ENCODE results near the gene TMCO4.

The TMCO4 gene

GRCh38 chr1:19814244-19814661 is 14.5 kb upstream of the TMCO4 start:
- no peaks in the 10 kb centered on the region for H3K27me3 ChIP-seq (ENCODE audit: control insufficient read depth in 5 of 5, insufficient read depth in 4 of 5, low read length in 5 of 5)
- H3K4me3 ChIP-seq (ENCODE audit: low read depth in 1 of 5, low read length in 5 of 5) = no peak overlapping the region
- no peak overlapping the region for H3K9ac ChIP-seq (ENCODE audit: low read length in 5 of 5)
- peaks cover 0 to 47% (median 32%) of the 10 kb centered on the region in 5 donors for H3K4me1 ChIP-seq (ENCODE audit: control insufficient read depth in 5 of 5, insufficient read depth in 5 of 5, low read length in 5 of 5)
- H3K36me3 ChIP-seq (ENCODE audit: control insufficient read depth in 5 of 5, insufficient read depth in 5 of 5, low read length in 5 of 5) = no peaks in the 10 kb centered on the region
- peaks cover 0 to 2% (median 0%) of the 10 kb centered on the region in 5 donors for H3K9me3 ChIP-seq (ENCODE audit: control insufficient read depth in 5 of 5, low read length in 5 of 5)
- H3K27ac ChIP-seq (ENCODE audit: low read depth, low read length) = no peak overlapping the region

- Histone ChIP-seq H3K4me3 (ENCODE audit: low read depth in 1 of 5, low read length in 5 of 5) (no peak overlapping the region), H3K27ac (ENCODE audit: low read depth, low read length) (no peak overlapping the region), H3K9me3 (ENCODE audit: control insufficient read depth in 5 of 5, low read length in 5 of 5) (peaks cover 0 to 7% (median 0%) of the 10 kb centered on the region in 5 donors), H3K4me1 (ENCODE audit: control insufficient read depth in 5 of 5, insufficient read depth in 5 of 5, low read length in 5 of 5) (peaks cover 0 to 41% (median 28%) of the 10 kb centered on the region in 5 donors), H3K9ac (ENCODE audit: low read length in 5 of 5) (no peak overlapping the region), H3K36me3 (ENCODE audit: control insufficient read depth in 5 of 5, insufficient read depth in 5 of 5, low read length in 5 of 5) (no peaks in the 10 kb centered on the region), H3K27me3 (ENCODE audit: control insufficient read depth in 5 of 5, insufficient read depth in 4 of 5, low read length in 5 of 5) (no peaks in the 10 kb centered on the region)
These were observed 13.9 kb upstream of the TMCO4 start for GRCh38 chr1:19813643-19813960.

GRCh38 chr1:19812875-19813642 is 13.3 kb upstream of the TMCO4 start:
- Histone ChIP-seq H3K4me3 (ENCODE audit: low read depth in 1 of 5, low read length in 5 of 5) (no peak overlapping the region), H3K27me3 (ENCODE audit: control insufficient read depth in 5 of 5, insufficient read depth in 4 of 5, low read length in 5 of 5) (no peaks in the 10 kb centered on the region), H3K4me1 (ENCODE audit: control insufficient read depth in 5 of 5, insufficient read depth in 5 of 5, low read length in 5 of 5) (peaks cover 0 to 36% (median 28%) of the 10 kb centered on the region in 5 donors), H3K36me3 (ENCODE audit: control insufficient read depth in 5 of 5, insufficient read depth in 5 of 5, low read length in 5 of 5) (no peaks in the 10 kb centered on the region), H3K9ac (ENCODE audit: low read length in 5 of 5) (no peak overlapping the region), H3K27ac (ENCODE audit: low read depth, low read length) (no peak overlapping the region), H3K9me3 (ENCODE audit: control insufficient read depth in 5 of 5, low read length in 5 of 5) (peaks cover 0 to 7% (median 0%) of the 10 kb centered on the region in 5 donors)

- Histone ChIP-seq H3K36me3 (ENCODE audit: control insufficient read depth in 5 of 5, insufficient read depth in 5 of 5, low read length in 5 of 5) (no peaks in the 10 kb centered on the region), H3K4me3 (ENCODE audit: low read depth in 1 of 5, low read length in 5 of 5) (no peak overlapping the region), H3K27me3 (ENCODE audit: control insufficient read depth in 5 of 5, insufficient read depth in 4 of 5, low read length in 5 of 5) (no peaks in the 10 kb centered on the region), H3K9me3 (ENCODE audit: control insufficient read depth in 5 of 5, low read length in 5 of 5) (peaks cover 0 to 7% (median 0%) of the 10 kb centered on the region in 5 donors), H3K4me1 (ENCODE audit: control insufficient read depth in 5 of 5, insufficient read depth in 5 of 5, low read length in 5 of 5) (peaks cover 0 to 29% (median 28%) of the 10 kb centered on the region in 5 donors), H3K9ac (ENCODE audit: low read length in 5 of 5) (no peak overlapping the region), H3K27ac (ENCODE audit: low read depth, low read length) (no peak overlapping the region)
These were observed 11.6 kb upstream of the TMCO4 start for GRCh38 chr1:19811206-19811851.

DNA sequence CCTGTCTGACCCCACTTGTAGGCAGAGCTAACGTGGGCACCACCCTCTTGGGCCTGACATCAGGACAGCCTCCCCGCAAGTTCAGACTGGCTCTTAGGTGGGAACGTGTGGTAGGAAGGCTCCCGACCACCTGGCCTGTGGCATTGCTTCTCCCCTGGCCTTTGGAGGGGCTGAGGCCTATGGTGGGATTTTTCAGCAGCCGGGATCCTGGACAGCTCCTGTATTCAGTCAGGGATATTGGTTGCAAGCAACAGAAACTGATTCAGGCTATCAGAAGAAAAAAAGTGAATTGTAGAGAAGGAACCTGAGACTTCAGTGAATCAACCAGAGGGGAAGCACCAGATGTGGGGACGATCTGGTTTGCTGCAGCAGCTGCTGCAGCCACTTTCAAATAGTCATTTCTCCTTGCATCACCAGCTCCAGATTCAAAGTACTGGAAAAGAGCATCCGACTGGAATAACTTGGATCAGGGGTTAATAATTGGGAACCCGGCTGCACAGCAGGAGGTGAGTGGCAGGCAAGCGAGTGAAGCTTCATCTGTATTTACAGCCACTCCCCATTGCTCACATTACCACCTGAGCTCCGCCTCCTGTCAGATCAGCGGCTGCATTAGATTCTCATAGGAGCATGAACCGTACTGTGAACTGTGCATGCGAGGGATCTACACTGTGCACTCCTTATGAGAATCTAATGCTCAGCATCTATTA is 9.5 kb upstream of the TMCO4 start:
- Histone ChIP-seq H3K4me1 (ENCODE audit: control insufficient read depth in 5 of 5, insufficient read depth in 5 of 5, low read length in 5 of 5) (peaks cover under 1 to 32% (median 21%) of the 10 kb centered on the region in 5 donors), H3K9ac (ENCODE audit: low read length in 5 of 5) (no peak overlapping the region), H3K27me3 (ENCODE audit: control insufficient read depth in 5 of 5, insufficient read depth in 4 of 5, low read length in 5 of 5) (no peaks in the 10 kb centered on the region), H3K27ac (ENCODE audit: low read depth, low read length) (no peak overlapping the region), H3K36me3 (ENCODE audit: control insufficient read depth in 5 of 5, insufficient read depth in 5 of 5, low read length in 5 of 5) (no peaks in the 10 kb centered on the region), H3K9me3 (ENCODE audit: control insufficient read depth in 5 of 5, low read length in 5 of 5) (peaks cover 0 to 7% (median 0%) of the 10 kb centered on the region in 5 donors), H3K4me3 (ENCODE audit: low read depth in 1 of 5, low read length in 5 of 5) (no peak overlapping the region)

GRCh38 chr1:19808351-19808750 is 8.6 kb upstream of the TMCO4 start:
- H3K4me1 ChIP-seq (ENCODE audit: control insufficient read depth in 5 of 5, insufficient read depth in 5 of 5, low read length in 5 of 5) = peaks cover 2 to 23% (median 12%) of the 10 kb centered on the region in 5 donors
- peaks cover 0 to 7% (median 0%) of the 10 kb centered on the region in 5 donors for H3K9me3 ChIP-seq (ENCODE audit: control insufficient read depth in 5 of 5, low read length in 5 of 5)
- no peak overlapping the region for H3K27ac ChIP-seq (ENCODE audit: low read depth, low read length)
- H3K36me3 ChIP-seq (ENCODE audit: control insufficient read depth in 5 of 5, insufficient read depth in 5 of 5, low read length in 5 of 5) = no peaks in the 10 kb centered on the region
- H3K27me3 ChIP-seq (ENCODE audit: control insufficient read depth in 5 of 5, insufficient read depth in 4 of 5, low read length in 5 of 5) = no peaks in the 10 kb centered on the region
- no peak overlapping the region for H3K9ac ChIP-seq (ENCODE audit: low read length in 5 of 5)
- H3K4me3 ChIP-seq (ENCODE audit: low read depth in 1 of 5, low read length in 5 of 5) = no peak overlapping the region

DNA sequence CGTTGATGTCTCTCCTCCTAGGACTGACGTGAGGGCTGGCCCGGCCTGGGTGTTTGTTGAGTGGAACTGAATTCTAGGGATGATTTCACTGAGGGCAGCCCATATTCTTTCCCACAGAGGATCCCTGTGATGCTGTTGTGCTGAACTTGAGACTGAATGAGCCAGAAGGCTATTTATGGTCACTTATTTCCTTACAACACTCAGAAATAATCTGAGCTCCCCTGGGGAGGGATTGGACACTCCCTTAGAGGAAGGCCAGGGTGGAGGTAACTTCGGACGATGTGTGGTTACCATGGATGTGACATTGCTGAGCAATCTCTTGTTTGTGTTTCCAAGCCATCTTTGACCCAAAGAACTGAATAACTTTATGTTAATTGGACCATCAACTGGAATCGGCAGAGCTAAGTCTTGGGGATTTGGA is 5.1 kb upstream of the TMCO4 start:
- Histone ChIP-seq H3K27ac (ENCODE audit: low read depth, low read length) (peak overlapping the region; percentile 65), H3K4me3 (ENCODE audit: low read depth in 1 of 5, low read length in 5 of 5) (no peak overlapping the region), H3K4me1 (ENCODE audit: control insufficient read depth in 5 of 5, insufficient read depth in 5 of 5, low read length in 5 of 5) (peaks cover 3 to 25% (median 17%) of the 10 kb centered on the region in 5 donors), H3K36me3 (ENCODE audit: control insufficient read depth in 5 of 5, insufficient read depth in 5 of 5, low read length in 5 of 5) (no peaks in the 10 kb centered on the region), H3K9me3 (ENCODE audit: control insufficient read depth in 5 of 5, low read length in 5 of 5) (peaks cover 0 to 7% (median 0%) of the 10 kb centered on the region in 5 donors), H3K9ac (ENCODE audit: low read length in 5 of 5) (no peak overlapping the region), H3K27me3 (ENCODE audit: control insufficient read depth in 5 of 5, insufficient read depth in 4 of 5, low read length in 5 of 5) (no peaks in the 10 kb centered on the region)

GRCh38 chr1:19802269-19802668 is 2.6 kb upstream of the TMCO4 start:
- Histone ChIP-seq H3K9me3 (ENCODE audit: control insufficient read depth in 5 of 5, low read length in 5 of 5) (no peaks in the 10 kb centered on the region), H3K27me3 (ENCODE audit: control insufficient read depth in 5 of 5, insufficient read depth in 4 of 5, low read length in 5 of 5) (no peaks in the 10 kb centered on the region), H3K4me1 (ENCODE audit: control insufficient read depth in 5 of 5, insufficient read depth in 5 of 5, low read length in 5 of 5) (peaks cover 7 to 37% (median 26%) of the 10 kb centered on the region in 5 donors), H3K9ac (ENCODE audit: low read length in 5 of 5) (no peak overlapping the region), H3K27ac (ENCODE audit: low read depth, low read length) (no peak overlapping the region), H3K36me3 (ENCODE audit: control insufficient read depth in 5 of 5, insufficient read depth in 5 of 5, low read length in 5 of 5) (peaks cover 0 to 2% (median 1%) of the 10 kb centered on the region in 5 donors), H3K4me3 (ENCODE audit: low read depth in 1 of 5, low read length in 5 of 5) (no peak overlapping the region)

GRCh38 chr1:19800076-19800804 is 524 bp upstream of the TMCO4 start:
- Histone ChIP-seq H3K4me3 (ENCODE audit: low read depth in 1 of 5, low read length in 5 of 5) (peak overlapping the region; percentile 71 to 84 (median 82)), H3K27me3 (ENCODE audit: control insufficient read depth in 5 of 5, insufficient read depth in 4 of 5, low read length in 5 of 5) (no peaks in the 10 kb centered on the region), H3K9me3 (ENCODE audit: control insufficient read depth in 5 of 5, low read length in 5 of 5) (no peaks in the 10 kb centered on the region), H3K27ac (ENCODE audit: low read depth, low read length) (peak overlapping the region; percentile 78), H3K9ac (ENCODE audit: low read length in 5 of 5) (peak overlapping the region; percentile 63 to 86 (median 73)), H3K36me3 (ENCODE audit: control insufficient read depth in 5 of 5, insufficient read depth in 5 of 5, low read length in 5 of 5) (peaks cover 0 to 8% (median 7%) of the 10 kb centered on the region in 5 donors), H3K4me1 (ENCODE audit: control insufficient read depth in 5 of 5, insufficient read depth in 5 of 5, low read length in 5 of 5) (peaks cover 7 to 33% (median 26%) of the 10 kb centered on the region in 5 donors)
